Ramos (cell line): Measurements from ENCODE around the gene CALD1.

Experiments used
- in situ Hi-C: fragments of 300-500 bp; cut with MboI; formaldehyde crosslinking; loops from one replicate; pipeline ENCODE4 v1.14.3; 2022; ENCODE audit warnings: low sequenced_read_pairs; ENCODE audit not compliant: unreplicated experiment

The CALD1 gene

DNA sequence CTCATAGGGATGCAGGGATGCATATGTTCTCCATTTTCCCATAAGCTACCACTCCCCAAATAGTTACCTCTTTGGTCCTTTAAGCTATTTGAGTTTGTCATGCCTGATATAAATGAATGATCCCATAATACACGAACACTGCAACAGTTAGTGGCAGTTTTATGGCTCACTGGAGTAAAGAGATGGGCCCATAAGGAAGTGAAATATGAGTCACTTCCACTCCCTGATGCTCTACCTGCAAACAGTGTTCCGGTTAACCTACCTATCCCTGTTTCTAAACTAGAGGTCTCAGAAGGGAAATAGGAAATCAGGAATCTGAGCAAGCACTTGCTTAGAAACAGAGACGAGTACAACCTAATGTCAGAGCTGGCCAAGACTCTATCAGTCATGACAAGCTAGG is 71.7 kb downstream of the CALD1 start:
- in situ Hi-C loops: no loop called here

DNA sequence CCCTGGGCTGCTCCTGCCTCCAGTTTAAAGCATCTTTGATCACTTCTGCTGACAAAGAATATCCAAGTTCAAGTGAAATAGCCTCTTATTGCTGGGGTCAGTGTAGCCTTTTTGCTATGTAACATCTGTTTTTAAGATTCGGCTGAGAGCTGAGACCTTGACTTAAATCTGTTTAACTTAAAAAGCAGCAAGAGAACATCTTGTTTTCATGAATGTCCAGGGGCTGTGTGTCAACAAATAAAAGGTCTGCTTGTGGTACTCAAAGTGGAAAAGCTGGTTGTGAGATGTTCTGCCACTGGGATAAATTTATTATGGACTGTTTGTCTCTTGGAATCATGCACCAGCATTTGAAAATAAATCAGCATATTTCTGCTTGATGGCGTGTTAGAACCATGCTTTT is 73.2 kb downstream of the CALD1 start:
- in situ Hi-C loops: no loop called here

DNA sequence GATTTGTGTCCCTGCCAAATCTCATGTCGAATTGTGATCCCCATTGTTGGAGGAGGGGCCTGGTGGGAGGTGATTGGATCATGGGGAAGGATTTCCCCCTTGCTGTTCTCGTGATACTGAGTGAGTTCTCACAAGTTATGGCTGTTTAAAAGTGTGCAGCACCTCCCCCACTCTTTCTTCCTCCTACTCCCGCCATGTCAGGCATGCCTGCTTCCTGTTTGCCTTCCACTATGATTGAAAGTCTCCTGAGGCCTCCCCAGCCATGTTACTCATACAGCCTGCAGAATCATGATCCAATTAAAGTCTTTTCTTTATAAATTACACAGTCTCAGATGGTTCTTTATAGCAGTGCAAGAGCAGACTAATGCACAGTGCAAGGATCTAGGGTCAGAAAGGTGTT is 75.4 kb downstream of the CALD1 start:
- in situ Hi-C loops: no loop called here

DNA sequence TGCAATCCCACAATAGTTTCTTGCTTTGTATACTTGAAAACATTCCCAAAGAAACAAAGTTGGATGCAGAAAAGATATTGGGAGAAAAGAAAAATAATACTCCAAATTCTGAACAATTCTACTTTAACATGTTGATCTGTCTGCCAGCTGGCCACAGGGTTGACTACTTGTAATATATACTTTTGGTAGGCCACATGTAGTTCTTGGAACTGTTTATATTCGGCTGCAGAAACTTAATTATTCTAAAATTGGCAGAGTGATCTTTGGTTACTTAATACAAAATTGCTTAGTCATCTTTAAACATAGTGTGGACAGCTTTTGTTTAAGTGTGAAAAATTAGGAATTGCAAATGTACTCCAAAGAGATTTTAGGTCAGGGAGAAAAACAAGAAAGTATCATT is 76.0 kb downstream of the CALD1 start:
- in situ Hi-C loops: no loop called here

DNA sequence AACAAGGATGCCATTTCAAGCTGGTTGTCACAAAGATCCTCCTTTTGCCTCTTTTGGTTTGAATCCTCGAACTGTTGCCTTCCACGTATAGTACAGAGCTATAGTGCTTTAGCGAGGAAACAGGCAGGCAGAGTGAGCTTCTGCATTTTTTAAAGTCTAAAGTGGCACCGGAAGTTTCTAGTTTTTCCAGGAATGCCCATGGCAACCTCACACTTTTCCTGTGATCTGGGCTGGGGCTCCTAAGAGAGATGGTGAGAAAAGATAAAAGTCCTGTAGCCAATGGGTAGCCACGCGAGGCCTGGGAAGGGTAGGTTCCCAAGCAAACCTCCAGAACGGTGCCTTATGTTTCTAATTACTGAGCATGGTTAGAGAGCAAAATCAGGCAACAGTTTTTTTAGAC is 76.7 kb downstream of the CALD1 start:
- in situ Hi-C loops: no loop called here

DNA sequence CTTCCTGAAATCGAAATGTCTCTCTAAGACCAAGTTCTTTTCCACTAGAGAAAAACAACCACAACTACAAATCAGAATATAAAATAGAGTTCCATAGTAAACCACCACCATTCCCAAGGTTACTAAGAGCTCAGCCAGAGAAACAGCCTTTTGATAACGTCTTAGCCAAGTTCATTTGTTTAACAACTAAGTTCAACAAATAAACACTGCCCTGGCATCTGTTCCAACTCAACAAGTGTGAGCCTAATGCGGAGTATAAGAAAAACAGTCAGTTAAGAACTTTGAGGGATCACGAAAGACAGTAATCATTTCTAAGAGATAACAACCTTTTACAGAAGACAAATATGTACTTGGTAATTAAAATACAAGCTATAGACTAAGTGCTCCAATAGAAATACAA is 77.3 kb downstream of the CALD1 start:
- in situ Hi-C loops: no loop called here

DNA sequence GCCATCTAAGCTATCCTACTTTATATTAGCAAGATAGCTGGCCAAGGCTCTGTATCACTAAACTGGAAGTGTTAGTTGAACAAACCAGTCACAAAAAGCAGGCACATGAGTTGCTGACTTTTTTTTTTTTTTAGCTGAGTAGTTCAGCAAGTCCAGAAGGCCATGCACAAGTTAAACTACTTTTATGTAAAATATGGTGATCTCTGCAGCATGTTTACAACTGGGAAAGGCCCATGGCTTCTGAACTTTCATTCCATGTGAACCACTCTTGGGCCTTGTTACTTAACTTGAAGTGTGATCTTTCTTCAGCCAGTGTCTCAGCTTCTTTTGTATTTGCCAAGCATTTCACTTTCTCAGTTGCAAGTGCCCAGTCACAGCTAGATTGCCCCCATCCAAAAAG is 78.5 kb downstream of the CALD1 start:
- in situ Hi-C loops: no loop called here

DNA sequence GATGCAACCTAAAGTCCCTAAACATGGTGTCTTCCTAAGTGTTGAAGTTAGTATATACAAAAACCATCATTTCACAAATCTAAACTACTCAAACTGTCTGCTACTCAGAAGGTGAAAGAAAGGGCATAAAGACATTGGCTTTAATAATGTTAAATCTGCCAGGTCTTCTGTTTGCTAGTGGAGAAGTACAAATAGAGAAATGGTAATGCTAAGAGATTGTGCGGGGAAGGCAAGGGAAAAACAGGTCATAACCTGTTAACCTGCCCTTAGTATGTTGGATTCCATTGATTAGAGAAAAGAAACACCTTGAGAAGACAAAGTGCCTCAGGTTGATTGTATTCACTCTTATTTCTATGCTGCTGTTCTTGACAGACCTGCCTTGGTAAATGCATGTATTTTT is 80.3 kb downstream of the CALD1 start:
- in situ Hi-C loops: no loop called here

DNA sequence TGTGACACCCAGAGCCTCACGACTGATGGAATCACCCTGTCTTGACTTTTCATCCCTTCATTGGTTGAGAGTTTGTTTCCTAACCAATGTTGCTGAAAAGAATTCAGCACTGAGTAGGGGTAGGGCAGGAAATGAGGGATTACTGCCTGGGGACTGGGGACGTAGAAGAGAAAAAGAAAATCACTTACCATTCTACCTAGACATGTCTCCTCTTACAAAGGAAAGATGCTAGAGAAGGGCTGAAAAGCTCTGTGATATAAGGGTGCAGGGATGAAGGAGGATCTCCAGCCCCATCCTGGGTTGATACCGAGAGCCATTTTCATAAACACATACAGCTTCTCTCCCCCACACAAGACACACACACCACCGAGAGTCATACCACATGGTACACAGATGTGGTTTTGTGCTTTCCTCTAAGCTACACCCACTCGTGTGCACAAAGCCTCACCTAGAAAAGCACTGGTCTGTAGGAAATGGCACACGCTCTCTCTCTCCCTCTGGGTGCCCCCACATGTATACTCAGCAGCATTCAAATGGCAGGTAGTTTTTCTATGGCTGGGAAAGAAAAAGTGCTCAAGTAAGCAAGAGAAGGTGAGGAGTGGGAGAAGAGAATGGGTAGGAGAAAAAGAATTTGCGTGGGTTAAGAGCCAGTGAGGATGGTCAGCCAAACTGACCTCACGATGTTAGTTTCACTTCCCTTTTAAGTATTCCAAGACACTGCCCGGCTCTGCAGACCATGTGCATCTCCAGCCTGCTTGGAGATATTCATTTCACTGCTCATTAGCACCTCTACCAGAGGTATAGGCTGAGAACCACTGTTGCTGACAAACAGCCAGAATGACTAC is 85.8 kb downstream of the CALD1 start:
- in situ Hi-C loops: no loop called here

DNA sequence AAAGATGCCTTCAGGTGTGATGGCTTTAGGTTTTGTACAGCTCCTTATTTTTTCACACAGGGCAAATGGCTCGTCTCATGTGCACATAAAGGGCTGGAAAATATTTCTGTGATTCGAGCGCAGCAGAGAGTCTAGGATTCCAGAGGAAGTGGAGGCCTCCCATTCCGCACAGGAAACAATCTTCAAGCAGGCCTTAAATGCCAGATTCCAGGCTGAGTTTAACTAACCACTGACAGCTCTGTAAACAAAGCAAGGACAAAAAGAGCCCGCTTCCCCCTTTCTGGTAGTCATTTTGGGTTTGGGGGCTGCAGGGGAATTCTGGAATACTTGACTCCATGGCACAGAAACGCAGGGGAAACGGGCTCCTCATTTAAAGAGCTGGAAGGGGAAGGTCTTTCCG is 87.2 kb downstream of the CALD1 start:
- in situ Hi-C loops: no loop called here

DNA sequence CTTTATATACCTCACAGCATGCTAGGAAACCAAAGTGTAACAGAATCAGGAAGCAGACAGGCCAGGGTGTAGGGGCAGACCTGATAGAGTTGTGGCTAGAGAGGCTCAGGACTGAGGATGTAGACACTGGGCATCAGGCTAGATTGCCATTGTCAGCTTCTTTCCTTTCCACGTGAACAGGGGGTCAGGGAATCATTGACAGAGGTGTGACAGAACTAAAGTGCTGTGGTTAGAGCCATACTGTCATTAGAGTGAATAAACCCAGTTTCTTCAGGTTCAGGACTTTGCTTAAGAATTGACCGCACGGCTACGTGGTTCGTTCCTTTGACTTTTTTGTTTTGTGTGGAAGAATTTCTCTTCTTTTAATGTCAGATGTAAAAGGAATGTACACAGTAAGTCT is 90.7 kb downstream of the CALD1 start:
- in situ Hi-C loops: no loop called here

DNA sequence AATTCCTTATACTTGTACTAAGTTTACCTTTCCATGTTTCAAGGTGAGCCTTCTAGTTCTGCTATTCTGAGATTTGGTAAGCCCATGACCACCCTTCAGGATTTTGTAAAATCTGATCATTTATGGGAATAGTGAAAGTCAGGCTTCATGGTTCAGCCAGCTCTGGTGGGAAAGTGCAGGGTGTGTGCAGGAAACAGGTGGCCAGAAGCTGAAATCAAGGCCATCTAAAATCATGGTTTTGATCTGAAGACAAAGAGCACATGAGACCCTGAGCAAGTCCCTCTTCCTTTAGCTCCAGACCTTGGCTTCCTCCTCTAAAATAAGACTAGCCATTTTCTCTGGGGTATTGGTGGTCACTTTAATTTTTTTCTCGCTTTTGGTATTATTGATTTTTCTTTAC is 91.3 kb downstream of the CALD1 start:
- in situ Hi-C loops: no loop called here

DNA sequence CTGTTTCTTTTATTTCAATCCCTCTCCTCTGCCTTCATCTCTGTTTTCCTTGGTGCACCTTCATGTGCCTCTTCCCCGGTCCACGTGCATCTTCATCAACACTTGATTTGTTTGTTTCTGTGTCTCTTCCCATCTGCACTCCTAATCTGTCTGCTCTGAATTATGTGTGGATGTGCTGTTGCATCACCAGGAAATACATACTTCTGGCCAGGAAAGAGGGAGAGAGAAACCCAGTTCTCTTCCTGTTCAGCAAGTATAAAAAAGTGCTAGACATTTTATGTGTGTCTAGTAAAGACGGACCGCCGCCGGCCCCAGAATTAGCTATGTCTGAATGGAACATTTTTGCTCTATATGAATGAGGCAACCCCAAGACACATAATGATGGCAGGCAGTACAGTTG is 93.8 kb downstream of the CALD1 start:
- in situ Hi-C loops: no loop called here

DNA sequence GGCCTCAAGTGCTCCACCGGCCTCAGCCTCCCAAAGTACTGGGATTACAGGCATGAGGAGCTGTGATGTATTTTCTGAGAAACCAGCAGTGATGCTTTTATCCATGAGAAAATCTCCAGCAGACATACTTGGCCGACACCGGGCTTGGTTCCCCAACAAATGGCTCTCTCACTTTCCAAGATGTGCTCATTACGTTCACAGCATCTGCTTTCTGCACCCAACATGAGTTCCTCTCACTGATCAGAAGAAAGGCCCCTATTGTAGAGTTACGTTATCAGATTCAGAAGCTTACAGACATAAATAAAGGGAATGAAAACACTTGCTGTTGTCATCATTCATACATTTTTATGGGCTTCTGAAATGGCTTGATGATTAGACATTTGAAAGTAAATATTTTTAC is 95.0 kb downstream of the CALD1 start:
- in situ Hi-C loops: no loop called here

DNA sequence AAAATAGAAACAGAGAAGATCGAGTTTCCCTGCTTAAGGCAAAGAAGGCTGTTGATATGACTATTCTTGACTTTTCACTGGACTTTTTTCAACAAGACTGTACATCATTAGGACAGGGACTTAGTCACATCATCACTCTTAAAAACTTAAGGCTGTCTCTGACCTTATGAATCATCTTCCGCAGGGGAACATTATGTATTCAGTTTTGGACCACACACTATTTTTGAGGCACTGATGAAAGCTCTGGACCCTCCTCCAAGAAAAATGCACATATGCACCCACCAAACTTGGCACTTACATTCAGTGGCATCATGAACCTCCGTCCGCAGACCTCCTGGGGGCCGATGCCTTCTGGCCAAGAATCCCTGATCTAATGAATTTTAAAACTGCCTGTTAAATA is 96.4 kb downstream of the CALD1 start:
- in situ Hi-C loops: no loop called here

DNA sequence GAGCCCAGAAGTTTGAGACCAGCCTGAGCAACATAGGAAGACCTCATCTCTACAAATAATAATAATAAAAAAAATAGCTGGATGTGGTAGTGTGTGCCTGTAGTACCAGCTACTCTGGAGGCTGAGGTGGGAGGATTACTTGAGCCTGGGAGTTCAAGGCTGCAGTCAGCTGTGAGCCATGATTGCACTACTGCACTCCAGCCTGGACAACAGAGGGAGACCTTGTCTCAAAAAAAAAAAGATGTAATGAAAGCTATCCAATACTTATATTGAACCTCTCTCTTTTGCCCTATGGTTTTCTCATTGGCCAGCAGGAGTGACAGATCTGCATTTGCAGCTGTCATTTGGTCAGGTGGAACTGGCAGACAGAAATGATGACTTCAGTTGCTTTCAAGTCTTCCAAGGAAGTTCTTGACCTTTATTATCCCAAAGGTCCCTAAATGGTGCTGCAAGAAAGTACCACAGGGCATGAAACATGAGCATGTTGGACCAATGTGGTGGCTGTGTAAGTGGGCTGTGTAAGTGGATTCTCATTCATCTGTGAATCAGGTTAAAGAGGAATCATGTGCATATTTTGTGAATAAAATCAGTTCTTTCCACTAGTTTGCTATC is 99.4 kb downstream of the CALD1 start:
- in situ Hi-C loops: no loop called here

DNA sequence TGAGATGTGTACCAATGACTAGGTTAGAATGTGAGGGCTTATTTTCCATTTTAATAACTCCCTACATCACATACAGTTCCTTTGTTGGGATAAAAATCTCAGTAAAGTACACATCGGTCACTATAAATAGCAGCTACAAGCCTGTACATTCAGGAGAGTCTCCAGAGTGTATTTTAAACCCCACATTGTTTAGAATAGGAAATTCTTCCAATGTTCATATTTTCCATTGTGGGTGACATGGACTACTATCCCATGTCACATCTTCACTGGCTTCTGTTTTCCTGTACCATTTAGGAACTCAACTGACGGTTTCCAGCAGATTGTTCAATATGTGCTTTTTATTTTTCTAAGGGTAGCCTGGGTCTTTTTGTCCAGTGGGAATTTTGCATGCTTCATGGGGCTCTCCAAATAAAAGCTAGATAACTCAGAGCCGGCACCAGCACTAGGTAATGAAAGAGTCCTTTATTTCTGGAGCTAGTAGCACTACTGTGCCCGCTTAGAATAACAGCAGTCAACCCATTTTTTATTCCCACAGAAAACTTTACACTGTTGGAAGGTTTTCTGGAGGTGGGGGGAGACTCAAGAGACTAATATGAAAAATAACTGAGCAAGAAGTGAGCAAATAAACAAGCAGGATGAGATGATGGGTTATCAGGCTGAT is 100.5 kb downstream of the CALD1 start:
- in situ Hi-C loops: no loop called here

DNA sequence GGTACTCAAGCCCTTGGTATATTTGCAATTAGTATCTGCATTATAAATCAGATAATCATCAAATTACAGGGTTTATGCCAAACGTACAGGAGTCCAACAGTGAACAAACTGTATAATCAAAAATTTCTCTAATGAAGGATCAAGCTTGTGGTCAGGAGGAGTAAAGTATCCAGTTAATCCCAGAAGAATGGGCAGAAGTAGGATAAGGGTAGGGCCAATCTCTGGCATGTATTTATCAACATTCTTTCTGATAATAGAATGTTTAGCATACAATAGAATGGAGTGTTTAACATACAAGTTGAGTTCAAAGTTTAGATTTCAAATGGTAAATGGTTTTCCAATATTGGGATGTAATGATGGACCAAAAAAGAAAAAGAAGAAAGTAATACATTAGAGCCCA is 103.0 kb downstream of the CALD1 start:
- in situ Hi-C loops: no loop called here

DNA sequence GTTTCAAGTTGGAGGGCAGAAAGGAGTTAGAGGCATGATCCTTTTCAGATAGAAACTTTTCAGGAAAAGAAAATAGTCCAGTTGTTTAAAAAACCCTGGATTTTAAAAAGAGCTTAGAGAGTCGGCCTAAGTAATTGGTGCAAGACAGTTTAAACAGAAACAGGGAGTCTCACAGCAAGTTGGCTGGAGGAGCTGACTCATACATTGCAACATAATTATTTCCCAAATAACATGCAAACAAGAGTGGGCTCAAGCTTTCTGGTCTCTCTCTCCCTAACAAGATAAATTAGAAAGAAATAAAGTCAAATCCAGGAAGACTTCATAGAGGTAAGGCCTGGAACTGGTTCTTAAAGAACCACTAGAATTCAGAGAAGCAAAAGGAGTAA is 106.5 kb downstream of the CALD1 start:
- in situ Hi-C loops: no loop called here

DNA sequence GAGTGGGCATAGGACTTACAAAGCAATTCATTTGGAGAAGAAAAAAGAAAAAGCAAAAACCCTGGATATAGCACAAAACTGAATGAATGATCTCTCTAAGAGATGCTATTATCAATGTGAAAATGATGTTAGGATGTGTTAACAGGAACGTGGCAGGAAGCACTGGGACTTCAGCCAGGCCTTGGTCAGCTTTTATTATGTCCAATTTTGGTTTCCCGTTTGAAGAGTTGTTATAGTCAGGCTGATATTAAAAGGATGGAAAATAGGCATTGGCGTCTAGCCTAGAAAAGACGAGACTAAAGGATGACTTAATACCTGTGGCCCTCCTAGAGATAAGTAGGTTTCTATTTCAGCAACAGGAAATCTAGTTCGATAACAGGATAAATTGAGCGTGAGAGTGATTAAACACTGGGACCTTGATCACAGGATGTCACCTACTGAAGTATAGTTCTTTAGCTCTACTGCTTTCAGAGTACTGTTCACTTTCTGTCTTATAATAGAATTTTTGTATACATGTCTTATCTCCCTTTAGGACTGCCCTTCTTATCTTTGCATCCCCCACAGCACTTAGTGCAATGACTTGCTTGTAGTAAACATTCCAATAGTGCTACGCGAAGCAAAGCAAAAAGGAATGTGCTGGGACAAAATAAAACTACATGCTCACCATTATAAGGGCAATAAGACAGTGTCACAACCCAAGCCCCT is 107.1 kb downstream of the CALD1 start:
- in situ Hi-C loops: no loop called here

DNA sequence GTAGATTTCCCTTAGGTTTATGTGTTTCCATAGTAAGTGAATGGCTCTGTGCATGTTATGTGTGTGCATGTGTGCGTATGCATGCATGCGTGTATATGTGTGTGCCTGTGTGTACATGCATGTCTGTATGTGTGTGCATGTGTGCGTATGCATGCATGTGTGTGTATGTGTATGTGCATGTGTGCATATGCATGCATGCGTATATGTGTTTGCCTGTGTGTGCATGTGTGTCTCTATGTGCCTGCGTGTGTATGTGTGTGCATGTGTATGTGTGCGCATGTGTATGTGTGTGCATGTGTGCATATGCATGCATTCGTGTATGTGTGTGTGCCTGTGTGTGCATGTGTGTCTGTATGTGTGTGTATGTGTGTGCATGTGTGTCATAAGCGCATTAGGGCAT is 108.1 kb downstream of the CALD1 start:
- in situ Hi-C loops: no loop called here
